GM23338 (cell line): ENCODE data around the gene PEAR1. TPM values are rescaled to one million over a fixed set of nuclear protein-coding genes. Genes with fewer than 3 reads are reported as not detected.
A peak's percentile ranks its signal among the peaks of the same experiment; 100 is the strongest.

ENCODE experiments used
- ATAC-seq: fragments of 200-7000 bp; cut with Tn5 transposase; 3 replicates; pipeline ENCODE4 v1.9.1; 2020
- DNase-seq: peaks from one replicate; pipeline ENCODE4 v3.0.0-alpha.2; 2015; ENCODE audit warnings: low spot score
- H2AFZ ChIP-seq: fragments of 200-600 bp; sonication (generic); 2 replicates; pipeline ENCODE4 v1.8.0; 2016; ENCODE audit warnings: antibody characterized with exemption, mild to moderate bottlenecking, moderate library complexity
- H3F3A ChIP-seq: fragments of 200-600 bp; sonication (generic); replicated peaks from 2 replicates; pipeline ENCODE4 v1.8.0; 2017; ENCODE audit warnings: antibody characterized with exemption, mixed run types, low read depth
- H3K27ac ChIP-seq: fragments of 200-600 bp; sonication (generic); 2 replicates; pipeline ENCODE4 v1.6.1; 2016; ENCODE audit warnings: low read depth
- H3K27me3 ChIP-seq: fragments of 200-600 bp; sonication (generic); 2 replicates; pipeline ENCODE4 v1.8.0; 2016; ENCODE audit warnings: mild to moderate bottlenecking, mixed run types, moderate library complexity; ENCODE audit not compliant: insufficient read depth
- H3K36me3 ChIP-seq: fragments of 200-600 bp; sonication (generic); 2 replicates; pipeline ENCODE4 v1.8.0; 2016; ENCODE audit warnings: mild to moderate bottlenecking; ENCODE audit not compliant: insufficient read depth
- H3K4me1 ChIP-seq: fragments of 200-600 bp; sonication (generic); 2 replicates; pipeline ENCODE4 v1.8.0; 2016; ENCODE audit warnings: mild to moderate bottlenecking, moderate library complexity; ENCODE audit not compliant: insufficient read depth
- H3K4me2 ChIP-seq: fragments of 200-600 bp; sonication (generic); 2 replicates; pipeline ENCODE4 v1.7.1; 2017; ENCODE audit warnings: mixed run types
- H3K4me3 ChIP-seq: fragments of 200-600 bp; sonication (generic); 2 replicates; pipeline ENCODE4 v1.6.1; 2016; ENCODE audit warnings: mixed run types
- H3K79me2 ChIP-seq: fragments of 200-600 bp; sonication (generic); replicated peaks from 2 replicates; pipeline ENCODE4 v1.8.0; 2017; ENCODE audit warnings: mild to moderate bottlenecking; ENCODE audit not compliant: insufficient read depth
- H3K9me2 ChIP-seq: fragments of 200-600 bp; sonication (generic); 2 replicates; pipeline ENCODE4 v1.8.0; 2017; ENCODE audit not compliant: insufficient read depth
- H4K20me1 ChIP-seq: fragments of 200-600 bp; sonication (generic); replicated peaks from 2 replicates; pipeline ENCODE4 v1.8.0; 2017; ENCODE audit warnings: mild to moderate bottlenecking; ENCODE audit not compliant: insufficient read depth
- H3K27ac Mint-ChIP-seq: 2 replicates; pipeline ENCODE4 v1.8.0; 2020; ENCODE audit warnings: inconsistent platforms, mild to moderate bottlenecking, moderate library complexity, mixed read lengths
- H3K27me3 Mint-ChIP-seq: 3 replicates; pipeline ENCODE4 v1.8.0; 2022; ENCODE audit warnings: low read depth, mild to moderate bottlenecking, moderate library complexity, mixed read lengths, inconsistent platforms; ENCODE audit not compliant: insufficient read depth, poor library complexity
- H3K36me3 Mint-ChIP-seq: 3 replicates; pipeline ENCODE4 v1.8.0; 2021; ENCODE audit warnings: low read depth, mild to moderate bottlenecking, inconsistent platforms, moderate library complexity, mixed read lengths
- H3K4me1 Mint-ChIP-seq: 3 replicates; pipeline ENCODE4 v1.8.0; 2020; ENCODE audit warnings: mild to moderate bottlenecking, inconsistent platforms, mixed read lengths
- H3K4me3 Mint-ChIP-seq: 3 replicates; pipeline ENCODE4 v1.8.0; 2021; ENCODE audit warnings: moderate library complexity, mild to moderate bottlenecking, inconsistent platforms, mixed read lengths
- H3K9me3 Mint-ChIP-seq: 3 replicates; pipeline ENCODE4 v1.8.0; 2020; ENCODE audit warnings: moderate library complexity, mild to moderate bottlenecking, inconsistent platforms, mixed read lengths
- CREB1 ChIP-seq: fragments of 250-450 bp; sonication (Bioruptor Pico); IDR thresholded peaks from 2 replicates; pipeline ENCODE4 v1.5.0; 2020; ENCODE audit warnings: low read depth, mild to moderate bottlenecking, moderate library complexity
- EZH2 ChIP-seq: fragments of 200-600 bp; sonication (generic); IDR thresholded peaks from one replicate; pipeline ENCODE4 v1.8.0; 2017; ENCODE audit warnings: antibody characterized with exemption, mild to moderate bottlenecking, low read depth; ENCODE audit not compliant: unreplicated experiment
- EZH2phosphoT487 ChIP-seq: fragments of 200-600 bp; sonication (generic); IDR thresholded peaks from one replicate; pipeline ENCODE4 v1.8.1; 2018; ENCODE audit warnings: antibody characterized with exemption; ENCODE audit not compliant: unreplicated experiment
- ZNF331 ChIP-seq: fragments of 250-450 bp; sonication (Bioruptor Pico); IDR thresholded peaks from 2 replicates; pipeline ENCODE4 v1.5.0; 2020; ENCODE audit warnings: low read depth, mild to moderate bottlenecking, moderate library complexity
- polyA plus RNA-seq: library from polyadenylated mRNA; unstranded; fragments of >200 nt; fragmentation: Nextera tagmentation; extraction: Ambion mirVana; gene quantifications from 2 replicates; pipeline ENCODE4 v1.2.1, GENCODE V29; 2016
- total RNA-seq: library from RNA; depleted of rRNA; stranded (reverse); fragments of >200 nt; shearing (Covaris generic); gene quantifications from 2 replicates; pipeline ENCODE4 v1.2.3, GENCODE V29; 2014
- TF ChIP-seq, protein P1 (sequence below), 2 experiments: fragments of 200-600 bp in 1 of 2; sonication (generic) in 1 of 2; conservative IDR thresholded peaks; 2 replicates each; pipeline versions ENCODE4 v1.5.1 to v1.6.1; 2016 to 2017; ENCODE audit warnings: antibody characterized with exemption in 2 of 2, low read depth in 2 of 2, mild to moderate bottlenecking in 2 of 2, moderate library complexity in 1 of 2

PEAR1 gene
- total and polyA plus RNA-seq, 2 experiments from 2014 or later = 0.28 to 0.47 TPM

DNA sequence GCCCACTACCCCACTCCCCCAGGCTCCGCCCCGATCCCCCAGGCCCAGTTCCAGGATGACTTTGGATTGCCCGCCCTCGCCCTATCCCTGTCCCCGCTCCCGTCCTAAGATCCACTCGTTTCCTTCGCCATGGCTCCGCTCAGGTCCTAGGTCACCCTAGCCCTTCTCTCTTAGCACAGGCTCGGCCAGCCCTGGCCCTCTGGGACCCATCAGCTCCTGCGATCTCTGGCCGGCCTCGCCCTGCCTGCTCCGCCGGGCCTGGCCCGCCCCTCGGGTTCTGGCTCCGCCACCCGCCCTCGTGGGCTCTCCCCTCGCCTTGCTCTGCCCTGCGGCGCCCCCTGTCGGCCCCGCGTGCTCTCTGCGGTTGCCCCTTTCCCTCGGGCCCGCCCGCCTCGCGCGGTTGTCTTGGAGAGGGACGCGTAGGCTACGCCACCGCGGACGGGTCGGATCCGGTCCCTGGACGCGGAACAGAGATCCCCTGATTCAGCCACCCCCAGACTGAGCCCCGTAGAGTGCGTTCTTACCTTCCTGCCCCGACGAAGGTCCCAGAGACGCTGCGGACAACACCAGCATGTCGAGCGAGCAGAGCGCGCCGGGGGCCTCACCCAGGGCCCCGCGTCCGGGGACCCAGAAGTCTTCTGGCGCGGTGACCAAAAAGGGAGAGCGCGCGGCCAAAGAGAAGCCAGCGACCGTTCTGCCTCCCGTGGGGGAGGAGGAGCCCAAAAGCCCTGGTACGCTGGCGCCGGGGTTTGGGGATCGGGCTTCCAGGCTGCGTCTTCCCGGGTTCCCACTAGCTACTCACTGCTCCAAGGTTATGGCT lies 26.9 kb downstream of the PEAR1 start, which contains the start of gene LRRC71:
TSS of gene LRRC71 (plus strand) at position 400 of the 820 bp plus-strand sequence. CDS start at position 572, 172 bp downstream.
- peaks cover 18% of the 10 kb centered on the region; the same call in 1 of the 2 replicates for H3K4me1 ChIP-seq
- H3K4me3 Mint-ChIP-seq = peak within 1 kb of the TSS; percentile 73
- peaks cover 71% of the 10 kb centered on the region for H3K27me3 Mint-ChIP-seq
- TF ChIP-seq, protein P1, sequence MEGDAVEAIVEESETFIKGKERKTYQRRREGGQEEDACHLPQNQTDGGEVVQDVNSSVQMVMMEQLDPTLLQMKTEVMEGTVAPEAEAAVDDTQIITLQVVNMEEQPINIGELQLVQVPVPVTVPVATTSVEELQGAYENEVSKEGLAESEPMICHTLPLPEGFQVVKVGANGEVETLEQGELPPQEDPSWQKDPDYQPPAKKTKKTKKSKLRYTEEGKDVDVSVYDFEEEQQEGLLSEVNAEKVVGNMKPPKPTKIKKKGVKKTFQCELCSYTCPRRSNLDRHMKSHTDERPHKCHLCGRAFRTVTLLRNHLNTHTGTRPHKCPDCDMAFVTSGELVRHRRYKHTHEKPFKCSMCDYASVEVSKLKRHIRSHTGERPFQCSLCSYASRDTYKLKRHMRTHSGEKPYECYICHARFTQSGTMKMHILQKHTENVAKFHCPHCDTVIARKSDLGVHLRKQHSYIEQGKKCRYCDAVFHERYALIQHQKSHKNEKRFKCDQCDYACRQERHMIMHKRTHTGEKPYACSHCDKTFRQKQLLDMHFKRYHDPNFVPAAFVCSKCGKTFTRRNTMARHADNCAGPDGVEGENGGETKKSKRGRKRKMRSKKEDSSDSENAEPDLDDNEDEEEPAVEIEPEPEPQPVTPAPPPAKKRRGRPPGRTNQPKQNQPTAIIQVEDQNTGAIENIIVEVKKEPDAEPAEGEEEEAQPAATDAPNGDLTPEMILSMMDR (conservative IDR thresholded peaks at IDR 0.05; ENCODE audit: low read depth in 2 of 2) = peak; percentile 82 to 96
- TF ChIP-seq EZH2 (peak; percentile 82), ZNF331 (CRISPR knock-in tag) (no peak), EZH2phosphoT487 (peak; percentile 82), CREB1 (CRISPR knock-in tag) (peak; percentile 71)
- peaks cover 20% of the 10 kb centered on the region for H3K4me1 Mint-ChIP-seq
- 0 out of 2 replicates have a peak, but pooled peaks cover 2% of the 10 kb centered on the region for H4K20me1 ChIP-seq
- no peaks in the 10 kb centered on the region for H3K36me3 ChIP-seq
- H3K4me2 ChIP-seq = peak within 1 kb of the TSS; percentile 93
- H3K79me2 ChIP-seq = no peaks in the 10 kb centered on the region
- peak within 1 kb of the TSS; percentile 64 for H3K4me3 ChIP-seq
- peaks cover 96% of the 10 kb centered on the region for H3K27me3 ChIP-seq
- peaks cover 5% of the 10 kb centered on the region; the same call in 1 of the 2 replicates for H3F3A ChIP-seq
- no peaks in the 10 kb centered on the region for H3K9me2 ChIP-seq
- no peaks in the 10 kb centered on the region; the same call in 1 of the 3 replicates for H3K9me3 Mint-ChIP-seq
- no peak within 1 kb of the TSS for H3K27ac Mint-ChIP-seq
- peak; percentile 94 for DNase-seq
- no peak within 1 kb of the TSS for H3K27ac ChIP-seq
- peak; percentile 87 for ATAC-seq
- no peaks in the 10 kb centered on the region for H3K36me3 Mint-ChIP-seq
- peak within 1 kb of the TSS; percentile 98 for H2AFZ ChIP-seq

DNA sequence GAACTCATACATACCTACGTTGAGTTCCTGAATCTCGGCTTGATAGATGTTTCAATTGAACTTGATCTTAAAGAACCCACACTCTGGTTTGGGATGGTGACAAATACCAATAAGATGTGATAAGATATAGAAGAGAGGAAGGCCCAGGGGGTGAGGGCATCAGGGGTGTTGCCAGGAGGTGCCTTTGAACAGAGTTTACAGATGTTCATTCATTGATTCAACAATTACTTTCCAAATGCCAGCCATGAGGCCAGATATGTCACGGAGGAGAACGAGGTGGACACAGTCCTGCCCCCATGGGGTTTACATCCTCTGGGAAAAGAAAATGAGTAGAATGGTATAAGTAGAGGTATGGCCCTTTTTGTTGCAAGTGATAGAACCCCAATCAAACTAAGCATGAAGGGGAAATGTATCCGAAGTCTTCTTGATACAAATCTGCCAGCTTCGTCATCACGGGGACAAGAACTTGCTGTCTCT lies 27.6 kb downstream of the PEAR1 start:
- Histone ChIP-seq H3K36me3 (no peaks in the 10 kb centered on the region), H3K4me1 (peaks cover 18% of the 10 kb centered on the region; the same call in 1 of the 2 replicates), H3K4me2 (peak overlapping the region; percentile 93), H3K9me2 (no peaks in the 10 kb centered on the region), H4K20me1 (0 out of 2 replicates have a peak, but pooled peaks cover 2% of the 10 kb centered on the region), H3K79me2 (no peaks in the 10 kb centered on the region), H3K27ac (no peak overlapping the region), H3F3A (peaks cover 9% of the 10 kb centered on the region; the same call in 1 of the 2 replicates), H2AFZ (peak overlapping the region; percentile 98), H3K4me3 (peak overlapping the region; percentile 64), H3K27me3 (peaks cover 98% of the 10 kb centered on the region)
- no peak for ATAC-seq
- Mint-ChIP-seq H3K27ac (no peak overlapping the region), H3K27me3 (peaks cover 77% of the 10 kb centered on the region), H3K36me3 (no peaks in the 10 kb centered on the region), H3K4me3 (peak overlapping the region; percentile 73), H3K9me3 (no peaks in the 10 kb centered on the region; the same call in 1 of the 3 replicates), H3K4me1 (peaks cover 20% of the 10 kb centered on the region)
- TF ChIP-seq EZH2 = peak; percentile 79
- TF ChIP-seq, protein P1 (conservative IDR thresholded peaks at IDR 0.05; ENCODE audit: low read depth in 2 of 2) = no peak
- DNase-seq = no peak
